Ovary (tissue), 3 donors: ENCODE measurements around the gene U2AF1L4.

Source experiments
- CTCF ChIP-seq, 3 donors: fragments of 450-650 bp in 2 of 3; fragments of 200-600 bp in 1 of 3; IDR thresholded peaks; one replicate each; pipeline versions ENCODE4 v1.5.1 to v1.8.0; 2016 to 2022; ENCODE audit warnings: antibody characterized with exemption in 3 of 3, mild to moderate bottlenecking in 1 of 3
- POLR2A ChIP-seq: fragments of 450-650 bp; IDR thresholded peaks from one replicate; pipeline ENCODE4 v1.6.1; 2017; ENCODE audit warnings: antibody characterized with exemption, mild to moderate bottlenecking, moderate library complexity
- donor health status: DM: no; HTN: no; CAD: no.

- TF ChIP-seq CTCF (IDR thresholded peaks at IDR 0.05) (no peak), POLR2A (no peak)
These were observed 29.8 kb downstream of the U2AF1L4 start for GRCh38 chr19:35715355-35715809.
